HS-5 (cell line): ENCODE measurements around the gene MXD4.
"Not testable (repeated sequence)": the region's sequence is repeated elsewhere in the genome, so short reads cannot be mapped to it uniquely, and the experiment has no call there.

ENCODE experiments used
- DNase-seq: peaks from one replicate; pipeline ENCODE4 v3.0.0-alpha.2; 2012; ENCODE audit warnings: low read depth

Gene MXD4

DNA sequence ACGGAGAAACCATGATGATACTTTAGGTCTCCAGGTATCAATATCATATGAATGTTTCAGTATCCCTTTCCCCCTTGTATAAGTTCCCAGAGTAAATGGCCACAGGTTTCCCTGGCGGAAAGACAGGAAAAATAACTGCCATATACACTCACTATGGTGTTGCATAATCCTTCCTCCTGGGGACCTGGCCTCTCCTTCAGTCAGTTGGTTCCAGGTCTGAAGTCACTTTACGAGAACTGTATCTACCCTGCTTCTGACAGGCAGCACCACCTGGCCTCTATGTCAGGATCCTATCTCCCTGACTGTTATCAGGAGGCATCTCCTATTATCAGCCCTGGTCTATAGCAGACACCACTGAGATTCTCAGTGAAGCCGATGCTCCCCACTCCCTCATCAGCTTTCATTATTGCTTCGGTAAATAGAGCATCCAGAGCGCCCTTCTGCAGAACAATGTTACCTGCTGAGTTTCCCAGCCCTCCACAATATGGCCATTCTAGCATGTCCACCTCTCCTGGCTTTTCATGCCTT is 42.6 kb downstream of the MXD4 start:
- no peak for DNase-seq

GRCh38 chr4:2218436-2218835 is 43.5 kb downstream of the MXD4 start:
- DNase-seq = no peak

- peak; percentile 56 for DNase-seq
Observed at GRCh38 chr4:2217726-2218125, 44.2 kb downstream of the MXD4 start.

GRCh38 chr4:2212831-2213230 is 49.1 kb downstream of the MXD4 start:
- no peak for DNase-seq

DNA sequence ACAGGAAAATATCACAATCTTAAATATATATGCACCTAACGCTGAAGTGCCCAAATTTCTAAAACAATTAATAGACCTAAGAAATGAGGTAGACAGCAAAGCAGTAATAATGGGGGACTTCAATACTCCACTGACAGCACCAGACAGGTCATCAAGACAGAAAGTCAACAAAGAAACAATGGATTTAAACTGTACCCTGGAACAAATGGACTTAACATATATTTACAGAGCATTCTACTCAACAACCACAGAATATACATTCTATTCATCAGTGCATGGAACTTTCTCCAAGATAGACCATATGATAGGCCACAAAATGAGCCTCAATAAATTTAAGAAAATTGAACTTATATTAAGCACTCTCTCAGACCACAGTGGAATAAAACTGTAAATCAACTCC is 59.1 kb downstream of the MXD4 start:
- DNase-seq = not testable (repeated sequence)
